Measurements from ENCODE around the gene ENOX1. TPM values are rescaled to one million over a fixed set of nuclear protein-coding genes. Genes with fewer than 3 reads are reported as not detected.

The ENOX1 gene
- total RNA-seq, 2 donors from 2014 or later, result 0.14 to 11.7 TPM

- Mint-ChIP-seq H3K27me3 (peaks cover 20 to 24% of the 10 kb centered on the region in 2 donors), H3K27ac (no peak overlapping the region), H3K9me3 (no peaks in the 10 kb centered on the region), H3K4me3 (no peak overlapping the region), H3K36me3 (no peaks in the 10 kb centered on the region), H3K4me1 (ENCODE audit: low read depth in 2 of 2) (no peaks in the 10 kb centered on the region)
- DNase-seq (ENCODE audit: low spot score), result no peak
- no peak for ATAC-seq
Measured at GRCh38 chr13:43251961-43252360, 534.8 kb downstream of the ENOX1 start.

- Mint-ChIP-seq H3K36me3 (no peaks in the 10 kb centered on the region), H3K4me1 (ENCODE audit: low read depth in 2 of 2) (peaks cover 8 to 16% of the 10 kb centered on the region in 2 donors), H3K27me3 (peaks cover 15 to 24% of the 10 kb centered on the region in 2 donors), H3K27ac (no peak overlapping the region), H3K4me3 (no peak overlapping the region), H3K9me3 (peaks cover 5% of the 10 kb centered on the region)
- DNase-seq (ENCODE audit: low spot score), result no peak
- peak in 1 of 2 donors; percentile 52 for ATAC-seq
Measured at GRCh38 chr13:43246382-43246781, 540.4 kb downstream of the ENOX1 start.

GRCh38 chr13:43245374-43245964, 541.3 kb downstream of the ENOX1 start:
- Mint-ChIP-seq H3K36me3 (no peaks in the 10 kb centered on the region), H3K27ac (no peak overlapping the region), H3K4me3 (no peak overlapping the region), H3K4me1 (ENCODE audit: low read depth in 2 of 2) (peaks cover 8 to 16% of the 10 kb centered on the region in 2 donors), H3K27me3 (peaks cover 19 to 20% of the 10 kb centered on the region in 2 donors), H3K9me3 (peaks cover 5% of the 10 kb centered on the region)
- DNase-seq (ENCODE audit: low spot score), result no peak
- ATAC-seq, result no peak

- DNase-seq (ENCODE audit: low spot score), result no peak
- H3K9me3 Mint-ChIP-seq, result peaks cover 5% of the 10 kb centered on the region
- H3K27ac Mint-ChIP-seq, result no peak overlapping the region
- ATAC-seq, result peak in 1 of 2 donors; percentile 54
- H3K4me3 Mint-ChIP-seq, result no peak overlapping the region
- peaks cover 20 to 21% of the 10 kb centered on the region in 2 donors for H3K27me3 Mint-ChIP-seq
- no peaks in the 10 kb centered on the region for H3K36me3 Mint-ChIP-seq
- H3K4me1 Mint-ChIP-seq (ENCODE audit: low read depth in 2 of 2), result peaks cover 8 to 16% of the 10 kb centered on the region in 2 donors
Measured at GRCh38 chr13:43244481-43244880, 542.3 kb downstream of the ENOX1 start.

- H3K4me3 Mint-ChIP-seq, result no peak overlapping the region
- peaks cover 5% of the 10 kb centered on the region for H3K9me3 Mint-ChIP-seq
- peaks cover 20 to 21% of the 10 kb centered on the region in 2 donors for H3K27me3 Mint-ChIP-seq
- H3K4me1 Mint-ChIP-seq (ENCODE audit: low read depth in 2 of 2), result peaks cover 8 to 16% of the 10 kb centered on the region in 2 donors
- ATAC-seq (no peak), DNase-seq (ENCODE audit: low spot score) (no peak)
- H3K36me3 Mint-ChIP-seq, result no peaks in the 10 kb centered on the region
- no peak overlapping the region for H3K27ac Mint-ChIP-seq
Measured at GRCh38 chr13:43243711-43244110, 543.1 kb downstream of the ENOX1 start.

- DNase-seq (ENCODE audit: low spot score), result no peak
- no peak for ATAC-seq
- H3K9me3 Mint-ChIP-seq, result peaks cover 5% of the 10 kb centered on the region
- no peaks in the 10 kb centered on the region for H3K36me3 Mint-ChIP-seq
- no peak overlapping the region for H3K27ac Mint-ChIP-seq
- no peak overlapping the region for H3K4me3 Mint-ChIP-seq
- H3K4me1 Mint-ChIP-seq (ENCODE audit: low read depth in 2 of 2), result peaks cover 8 to 16% of the 10 kb centered on the region in 2 donors
- H3K27me3 Mint-ChIP-seq, result peaks cover 26 to 27% of the 10 kb centered on the region in 2 donors
Measured at GRCh38 chr13:43242040-43242439, 544.7 kb downstream of the ENOX1 start.

GRCh38 chr13:43240278-43240677, 546.5 kb downstream of the ENOX1 start:
- ATAC-seq (no peak), DNase-seq (ENCODE audit: low spot score) (no peak)
- Mint-ChIP-seq H3K27ac (no peak overlapping the region), H3K4me3 (no peak overlapping the region), H3K9me3 (peaks cover 5% of the 10 kb centered on the region), H3K36me3 (no peaks in the 10 kb centered on the region), H3K27me3 (peaks cover 26 to 31% of the 10 kb centered on the region in 2 donors), H3K4me1 (ENCODE audit: low read depth in 2 of 2) (peaks cover 8 to 12% of the 10 kb centered on the region in 2 donors)

GRCh38 chr13:43239275-43239840, 547.4 kb downstream of the ENOX1 start:
- H3K9me3 Mint-ChIP-seq, result peaks cover 5% of the 10 kb centered on the region
- no peak overlapping the region for H3K27ac Mint-ChIP-seq
- H3K36me3 Mint-ChIP-seq, result no peaks in the 10 kb centered on the region
- H3K27me3 Mint-ChIP-seq, result peaks cover 26 to 31% of the 10 kb centered on the region in 2 donors
- DNase-seq (ENCODE audit: low spot score) (no peak), ATAC-seq (peak in 1 of 2 donors; percentile 50)
- H3K4me3 Mint-ChIP-seq, result no peak overlapping the region
- H3K4me1 Mint-ChIP-seq (ENCODE audit: low read depth in 2 of 2), result peaks cover 8 to 9% of the 10 kb centered on the region in 2 donors

- Mint-ChIP-seq H3K4me1 (ENCODE audit: low read depth in 2 of 2) (peaks cover 3 to 5% of the 10 kb centered on the region in 2 donors), H3K27ac (no peak overlapping the region), H3K36me3 (no peaks in the 10 kb centered on the region), H3K4me3 (no peak overlapping the region), H3K27me3 (peaks cover 23 to 25% of the 10 kb centered on the region in 2 donors), H3K9me3 (peaks cover under 1% of the 10 kb centered on the region)
- ATAC-seq (no peak), DNase-seq (ENCODE audit: low spot score) (no peak)
Measured at GRCh38 chr13:43238341-43239083, 548.3 kb downstream of the ENOX1 start.

- H3K4me1 Mint-ChIP-seq (ENCODE audit: low read depth in 2 of 2), result no peaks in the 10 kb centered on the region
- no peak overlapping the region for H3K27ac Mint-ChIP-seq
- H3K4me3 Mint-ChIP-seq, result no peak overlapping the region
- peaks cover 18 to 19% of the 10 kb centered on the region in 2 donors for H3K27me3 Mint-ChIP-seq
- H3K9me3 Mint-ChIP-seq, result no peaks in the 10 kb centered on the region
- no peak for DNase-seq (ENCODE audit: low spot score)
- ATAC-seq, result no peak
- no peaks in the 10 kb centered on the region for H3K36me3 Mint-ChIP-seq
Measured at GRCh38 chr13:43237616-43238015, 549.2 kb downstream of the ENOX1 start.

GRCh38 chr13:43235028-43235427, 551.7 kb downstream of the ENOX1 start:
- H3K27ac Mint-ChIP-seq, result no peak overlapping the region
- H3K36me3 Mint-ChIP-seq, result no peaks in the 10 kb centered on the region

GRCh38 chr13:43232873-43233265, 553.9 kb downstream of the ENOX1 start:
- no peak for ATAC-seq
- Mint-ChIP-seq H3K36me3 (no peaks in the 10 kb centered on the region), H3K27me3 (peaks cover 6 to 20% of the 10 kb centered on the region in 2 donors), H3K4me3 (no peak overlapping the region), H3K27ac (no peak overlapping the region), H3K4me1 (ENCODE audit: low read depth in 2 of 2) (no peaks in the 10 kb centered on the region), H3K9me3 (no peaks in the 10 kb centered on the region)
- no peak for DNase-seq (ENCODE audit: low spot score)

More at GRCh38 chr13:43235028-43235427, 551.7 kb downstream of the ENOX1 start:
- DNase-seq (ENCODE audit: low spot score) (no peak), ATAC-seq (no peak)
- H3K4me3 Mint-ChIP-seq, result no peak overlapping the region
- H3K4me1 Mint-ChIP-seq (ENCODE audit: low read depth in 2 of 2), result no peaks in the 10 kb centered on the region
- peaks cover 8 to 11% of the 10 kb centered on the region in 2 donors for H3K27me3 Mint-ChIP-seq
- H3K9me3 Mint-ChIP-seq, result no peaks in the 10 kb centered on the region

GRCh38 chr13:43232144-43232872, 554.5 kb downstream of the ENOX1 start:
- H3K4me3 Mint-ChIP-seq, result no peak overlapping the region
- no peak for ATAC-seq
- H3K36me3 Mint-ChIP-seq, result no peaks in the 10 kb centered on the region
- DNase-seq (ENCODE audit: low spot score), result no peak
- no peaks in the 10 kb centered on the region for H3K9me3 Mint-ChIP-seq
- H3K27me3 Mint-ChIP-seq, result peaks cover 5 to 16% of the 10 kb centered on the region in 2 donors
- no peak overlapping the region for H3K27ac Mint-ChIP-seq
- H3K4me1 Mint-ChIP-seq (ENCODE audit: low read depth in 2 of 2), result no peaks in the 10 kb centered on the region

Measured in natural killer cell treated with Interleukin-12 subunit alpha and Interleukin-12 subunit beta and Interleukin-15 and Interleukin-18, amount 100 ng/mL, for 72 hours (primary cell).